D341Med (cell line): ENCODE data around the gene RPP21.
"Not testable (repeated sequence)": the region's sequence is repeated elsewhere in the genome, so short reads cannot be mapped to it uniquely, and the experiment has no call there.

Experiments
- DNase-seq: peaks from one replicate; pipeline ENCODE4 v3.0.0; 2012; ENCODE audit warnings: low spot score

Gene RPP21

DNA sequence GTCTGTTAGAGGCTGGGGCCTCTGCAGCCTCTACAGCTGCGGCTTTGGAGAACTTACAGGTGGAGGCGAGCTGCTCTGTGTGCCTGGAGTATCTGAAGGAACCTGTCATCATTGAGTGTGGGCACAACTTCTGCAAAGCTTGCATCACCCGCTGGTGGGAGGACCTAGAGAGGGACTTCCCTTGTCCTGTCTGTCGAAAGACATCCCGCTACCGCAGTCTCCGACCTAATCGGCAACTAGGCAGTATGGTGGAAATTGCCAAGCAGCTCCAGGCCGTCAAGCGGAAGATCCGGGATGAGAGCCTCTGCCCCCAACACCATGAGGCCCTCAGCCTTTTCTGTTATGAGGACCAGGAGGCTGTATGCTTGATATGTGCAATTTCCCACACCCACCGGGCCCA is 15.6 kb upstream of the RPP21 start:
- no peak for DNase-seq

DNA sequence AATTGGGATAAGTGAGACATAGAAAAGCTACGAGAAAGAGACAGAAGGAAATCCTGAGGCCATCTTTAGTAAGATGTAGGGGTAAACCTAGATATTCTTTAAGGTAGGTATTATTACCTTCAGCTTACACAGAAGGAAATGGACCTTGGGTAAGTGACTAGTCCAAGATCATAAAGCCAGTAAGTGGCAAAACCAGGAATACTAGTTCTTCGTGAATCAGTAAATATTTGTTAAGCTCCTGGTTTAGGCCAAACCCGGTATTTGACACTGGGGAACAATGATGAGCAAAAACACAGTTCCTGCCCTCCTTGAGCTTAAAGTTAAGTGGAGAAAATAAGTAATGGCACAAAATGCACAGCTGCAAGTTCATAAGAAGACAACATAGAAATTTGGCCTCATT is 13.0 kb upstream of the RPP21 start:
- no peak for DNase-seq

GRCh38 chr6:30334075-30334783 is 10.7 kb upstream of the RPP21 start:
- DNase-seq = no peak

- DNase-seq = no peak
These were observed 4.3 kb upstream of the RPP21 start for GRCh38 chr6:30340589-30341054.

GRCh38 chr6:30341218-30341617 is 3.7 kb upstream of the RPP21 start:
- DNase-seq = no peak

DNA sequence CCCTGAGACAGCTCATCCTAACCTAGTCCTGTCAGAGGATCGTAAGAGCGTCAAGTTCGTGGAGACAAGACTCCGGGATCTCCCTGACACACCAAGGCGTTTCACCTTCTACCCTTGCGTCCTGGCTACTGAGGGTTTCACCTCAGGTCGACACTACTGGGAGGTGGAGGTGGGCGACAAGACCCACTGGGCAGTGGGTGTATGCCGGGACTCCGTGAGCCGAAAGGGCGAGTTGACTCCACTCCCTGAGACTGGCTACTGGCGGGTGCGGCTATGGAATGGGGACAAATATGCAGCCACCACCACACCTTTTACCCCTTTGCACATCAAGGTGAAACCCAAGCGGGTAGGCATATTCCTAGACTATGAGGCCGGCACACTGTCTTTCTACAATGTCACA is 3.2 kb upstream of the RPP21 start:
- DNase-seq = no peak

DNA sequence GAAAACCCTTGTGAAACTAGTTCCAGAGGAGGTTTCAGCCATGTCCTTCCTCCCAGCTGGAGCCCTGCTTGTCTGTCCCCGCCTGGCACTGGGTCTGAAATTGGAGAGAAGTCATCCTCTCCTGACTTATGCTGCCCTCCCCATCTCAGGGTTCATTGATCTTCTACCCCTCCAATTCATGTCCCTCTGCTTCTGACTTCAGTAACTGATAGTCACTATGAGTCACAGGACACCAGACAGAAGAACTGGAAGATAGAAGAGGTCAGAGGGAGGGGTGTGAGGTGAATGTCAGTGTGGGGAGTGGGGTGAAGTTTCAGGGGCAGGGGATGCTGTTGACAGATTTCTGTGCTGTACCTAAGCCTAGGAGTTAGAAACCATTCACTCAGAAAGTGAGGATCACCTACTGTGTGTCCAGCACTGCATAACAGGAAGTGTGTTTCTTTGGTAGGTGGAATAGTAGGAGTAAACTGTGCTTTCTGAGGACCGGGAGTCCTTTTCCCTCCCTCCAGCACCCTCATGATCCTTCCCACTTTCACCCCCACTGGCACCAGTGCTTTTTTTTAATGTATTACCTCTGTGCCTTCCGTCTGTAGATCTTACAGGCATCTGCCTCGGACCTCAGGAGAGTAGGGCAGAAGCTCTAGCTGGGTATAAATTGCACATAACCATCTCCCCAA is 627 bp upstream of the RPP21 start:
- DNase-seq = no peak

DNA sequence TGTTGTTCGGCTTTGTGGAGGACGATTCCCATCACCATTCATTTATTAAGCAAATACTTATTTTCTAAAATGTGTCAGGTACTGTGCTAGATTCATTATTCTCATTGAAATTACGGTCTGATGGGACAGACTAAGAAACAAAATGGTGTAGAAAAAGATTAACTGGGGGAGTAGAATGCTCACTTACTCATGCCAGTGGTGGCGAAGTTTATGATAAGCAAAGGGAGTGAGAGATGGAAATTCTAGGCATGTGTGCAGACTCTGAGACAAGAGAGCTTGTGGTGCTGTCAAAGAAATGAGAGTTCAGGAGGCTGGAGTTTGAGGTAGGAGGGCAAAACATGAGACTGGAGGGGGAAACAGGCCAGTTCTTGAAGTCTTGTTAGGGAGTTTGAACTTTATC is 896 bp downstream of the RPP21 start:
- DNase-seq = no peak

GRCh38 chr6:30348957-30349356 is 4.0 kb downstream of the RPP21 start:
- no peak for DNase-seq

- DNase-seq = no peak
These were observed 4.6 kb downstream of the RPP21 start for GRCh38 chr6:30349421-30350177.

DNA sequence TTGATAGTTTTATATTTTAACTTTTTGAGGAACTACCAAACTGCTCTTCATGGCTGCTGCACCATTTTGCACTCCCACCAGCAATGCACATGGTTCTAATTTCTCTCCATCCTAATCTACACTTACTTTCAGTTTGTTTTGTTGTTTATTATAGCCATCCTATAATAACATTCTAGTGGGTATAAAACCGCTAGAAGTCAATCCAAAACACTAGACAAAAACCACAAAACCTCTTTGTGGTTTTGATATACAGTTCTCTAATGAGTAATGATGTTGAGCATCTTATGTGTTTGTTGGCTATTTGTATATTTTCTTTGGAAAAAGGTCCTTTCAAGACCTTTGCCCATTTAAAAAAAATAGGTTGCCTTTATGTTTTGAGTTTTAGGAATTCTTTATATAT is 5.6 kb downstream of the RPP21 start:
- no peak for DNase-seq

DNA sequence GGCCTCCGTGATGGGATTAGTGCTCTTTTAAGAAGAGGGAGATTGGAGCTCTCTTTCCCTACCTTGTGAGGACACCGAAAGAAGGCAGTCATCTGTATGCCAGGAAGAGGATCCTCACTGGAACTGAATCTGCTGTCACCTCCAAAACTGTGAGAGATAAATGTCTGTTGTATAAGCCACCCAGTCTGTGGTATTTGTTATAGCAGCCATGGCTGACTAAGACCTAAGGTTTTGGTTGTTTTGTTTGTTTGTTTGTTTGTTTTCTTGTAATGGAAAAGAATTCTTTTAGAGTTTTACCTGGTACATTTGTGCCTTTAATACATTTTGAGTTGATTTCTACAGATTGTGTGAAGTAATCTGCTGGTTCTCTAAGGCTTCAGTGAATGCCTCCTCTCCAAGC is 7.6 kb downstream of the RPP21 start:
- DNase-seq = no peak

DNA sequence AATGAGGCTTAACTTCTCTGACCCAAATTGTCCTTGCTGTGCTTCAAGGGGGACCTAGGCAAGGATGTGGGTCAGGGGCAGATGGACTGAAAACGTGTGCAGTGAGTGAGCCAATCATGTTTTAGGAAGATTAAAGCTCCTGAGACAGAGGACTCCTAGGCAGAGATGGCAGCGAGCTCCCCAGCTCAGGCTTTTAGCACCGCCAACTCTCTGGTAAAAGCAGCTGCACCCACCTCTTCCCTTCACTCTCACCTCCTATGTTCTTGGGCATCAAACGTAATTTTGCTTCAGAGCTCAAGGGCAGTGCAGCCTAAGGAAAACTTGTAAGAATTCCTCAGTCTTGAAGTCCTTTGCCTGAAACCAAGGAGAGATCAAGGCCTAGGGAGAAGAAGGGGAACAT is 10.3 kb downstream of the RPP21 start:
- no peak for DNase-seq

DNA sequence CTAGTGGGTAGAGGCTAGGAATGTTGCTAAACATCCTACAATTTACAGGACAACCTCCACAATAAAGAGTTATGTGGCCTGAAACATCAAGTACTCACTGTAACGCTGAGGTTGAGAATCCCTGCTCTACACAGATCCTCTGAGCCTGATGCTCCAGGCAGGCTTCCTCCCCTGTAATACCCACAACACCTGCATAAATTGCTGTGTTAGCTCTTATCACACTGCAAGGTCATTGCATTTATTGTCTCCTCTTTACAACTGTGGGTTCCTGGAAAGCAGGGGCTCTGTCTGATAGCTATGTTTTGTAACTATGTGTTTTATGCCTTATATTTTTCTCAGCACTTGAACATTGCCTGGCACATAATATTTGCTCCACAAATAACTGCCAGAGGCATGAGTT is 11.6 kb downstream of the RPP21 start:
- DNase-seq = no peak

- peak; percentile 80 for DNase-seq
These were observed 13.0 kb downstream of the RPP21 start for GRCh38 chr6:30357678-30358540.

GRCh38 chr6:30359276-30359675 is 14.3 kb downstream of the RPP21 start:
- no peak for DNase-seq

DNA sequence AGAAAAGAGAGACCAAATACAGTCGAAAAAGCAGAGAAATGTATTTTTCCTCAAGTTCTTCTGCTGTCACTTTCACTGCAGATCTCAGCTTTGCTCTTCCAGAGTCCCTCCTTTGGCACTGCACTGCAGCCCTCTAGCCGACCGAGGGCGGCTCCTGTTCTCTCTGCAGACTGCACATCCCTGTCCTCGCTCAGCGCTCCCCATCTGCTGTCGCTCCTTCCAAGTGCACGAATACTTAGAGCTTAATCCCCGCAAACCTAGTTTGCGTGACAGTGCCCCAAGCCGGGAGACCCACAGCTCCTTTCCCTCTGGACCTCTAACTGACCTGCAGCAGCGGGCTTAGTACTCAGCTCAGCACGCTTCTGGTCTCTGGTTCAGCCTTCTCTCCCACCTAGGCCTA is 15.2 kb downstream of the RPP21 start:
- no peak for DNase-seq

DNA sequence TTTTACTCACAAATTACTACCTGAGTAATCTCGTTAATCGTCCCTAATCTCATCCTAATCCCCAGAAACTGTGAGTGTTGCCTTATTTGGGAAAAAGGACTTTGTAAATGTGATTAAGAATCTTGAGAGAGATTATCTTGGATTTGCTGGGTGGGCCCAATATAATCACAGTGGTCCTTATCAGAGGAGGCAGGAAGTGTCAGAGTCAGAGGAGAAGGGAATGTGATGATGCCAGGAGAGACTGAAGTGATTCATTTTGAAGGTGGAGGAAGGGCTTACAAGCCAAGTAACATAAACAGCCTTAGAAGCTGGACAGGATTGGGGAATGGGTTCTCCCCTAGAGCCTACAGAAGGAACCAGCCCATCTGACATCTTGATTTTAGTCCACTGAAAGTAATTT is 16.7 kb downstream of the RPP21 start:
- DNase-seq = no peak

- no peak for DNase-seq
These were observed 18.5 kb downstream of the RPP21 start for GRCh38 chr6:30363459-30363858.

DNA sequence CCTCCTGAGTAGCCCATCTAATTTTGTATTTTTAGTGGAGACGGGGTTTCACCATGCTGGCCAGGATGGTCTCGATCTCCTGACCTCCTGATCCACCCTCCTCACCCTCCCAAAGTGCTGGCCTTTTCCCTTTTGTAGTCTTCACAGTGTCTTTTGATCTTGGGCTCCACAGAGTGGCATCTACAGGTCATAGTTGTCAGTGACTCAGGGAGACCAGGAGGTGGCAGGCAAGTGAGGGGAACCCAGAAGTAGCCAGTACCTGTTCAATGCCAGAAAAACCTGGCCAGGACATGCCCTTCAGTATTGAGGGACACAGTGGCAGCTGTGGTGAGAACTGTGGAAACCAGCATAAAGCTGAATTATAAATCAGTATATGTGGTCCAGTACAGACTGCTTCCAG is 19.6 kb downstream of the RPP21 start:
- no peak for DNase-seq

- not testable (repeated sequence) for DNase-seq
These were observed 24.3 kb downstream of the RPP21 start for GRCh38 chr6:30369280-30369679.

GRCh38 chr6:30378290-30378937 is 33.5 kb downstream of the RPP21 start:
- DNase-seq = no peak
